Superior temporal gyrus (tissue), 1 donor: ENCODE results near the gene KIF6.
"Not testable (repeated sequence)": the region's sequence is repeated elsewhere in the genome, so short reads cannot be mapped to it uniquely, and the experiment has no call there.

Experiments
- DNase-seq: peaks from one replicate; pipeline ENCODE4 v3.0.0-alpha.2; 2016; ENCODE audit errors: extremely low spot score

The KIF6 gene

GRCh38 chr6:39294899-39295298, 430.3 kb downstream of the KIF6 start:
- no peak for DNase-seq

- no peak for DNase-seq
Measured at GRCh38 chr6:39294133-39294532, 431.1 kb downstream of the KIF6 start.

DNA sequence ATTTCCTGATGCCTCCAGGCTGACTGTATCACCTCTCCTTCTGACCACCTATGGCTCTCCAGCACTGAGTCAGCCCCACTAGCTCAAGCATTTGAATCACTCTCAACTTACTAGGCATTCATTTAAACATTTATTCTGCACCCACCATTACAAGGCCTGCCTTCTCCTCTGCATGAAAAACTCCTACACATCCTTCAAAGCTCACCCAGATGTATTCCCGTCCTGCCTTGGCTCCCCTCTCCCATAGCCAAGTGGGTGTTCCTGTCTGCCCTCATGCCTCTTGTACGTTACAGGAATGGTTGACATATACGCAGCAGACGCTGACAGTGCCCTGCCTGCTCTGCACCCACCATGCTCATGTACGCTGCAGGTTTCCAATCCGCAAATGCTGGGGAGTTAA, 432.6 kb downstream of the KIF6 start:
- DNase-seq, result no peak

DNA sequence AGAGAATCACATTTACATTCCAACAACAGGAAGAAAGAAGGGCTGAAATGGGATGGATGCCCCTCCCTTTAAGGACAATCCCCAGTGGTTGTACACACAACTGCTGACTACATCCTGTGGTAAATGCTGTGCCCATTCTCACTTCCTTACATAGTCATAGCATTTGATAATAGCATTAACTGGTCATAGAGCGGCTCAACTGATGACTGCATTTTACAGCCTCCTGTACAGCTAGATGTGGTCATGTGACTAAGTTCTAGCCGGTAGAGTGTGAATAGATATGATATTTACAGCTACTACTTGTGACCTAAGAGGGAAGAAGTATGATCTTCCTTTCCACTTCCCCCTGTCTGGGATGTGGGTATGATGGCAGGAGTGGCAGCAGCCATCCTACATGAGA, 435.7 kb downstream of the KIF6 start:
- DNase-seq, result no peak

DNA sequence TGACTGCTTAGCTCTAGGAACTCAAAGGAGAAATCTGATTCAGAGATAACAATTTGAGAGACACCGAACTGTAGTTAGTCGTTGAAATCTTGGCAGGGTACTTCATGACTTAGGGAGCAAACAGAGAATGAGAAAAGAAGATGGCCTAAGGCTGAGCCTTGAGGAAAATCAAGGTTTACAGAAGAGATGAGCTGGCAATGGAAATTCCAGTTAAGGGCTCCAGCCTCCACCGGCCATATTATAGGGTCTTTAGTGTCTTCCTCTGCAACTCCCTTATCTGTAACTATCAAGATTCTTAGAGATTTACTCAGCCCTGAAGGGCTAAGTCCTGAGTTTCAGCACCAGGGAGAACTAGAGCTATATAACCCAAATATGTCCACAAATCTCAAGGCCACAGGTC, 437.6 kb downstream of the KIF6 start:
- no peak for DNase-seq

GRCh38 chr6:39286596-39286995, 438.6 kb downstream of the KIF6 start:
- not testable (repeated sequence) for DNase-seq

GRCh38 chr6:39282774-39283173, 442.4 kb downstream of the KIF6 start:
- DNase-seq, result no peak

GRCh38 chr6:39281312-39281980, 443.8 kb downstream of the KIF6 start:
- no peak for DNase-seq

DNA sequence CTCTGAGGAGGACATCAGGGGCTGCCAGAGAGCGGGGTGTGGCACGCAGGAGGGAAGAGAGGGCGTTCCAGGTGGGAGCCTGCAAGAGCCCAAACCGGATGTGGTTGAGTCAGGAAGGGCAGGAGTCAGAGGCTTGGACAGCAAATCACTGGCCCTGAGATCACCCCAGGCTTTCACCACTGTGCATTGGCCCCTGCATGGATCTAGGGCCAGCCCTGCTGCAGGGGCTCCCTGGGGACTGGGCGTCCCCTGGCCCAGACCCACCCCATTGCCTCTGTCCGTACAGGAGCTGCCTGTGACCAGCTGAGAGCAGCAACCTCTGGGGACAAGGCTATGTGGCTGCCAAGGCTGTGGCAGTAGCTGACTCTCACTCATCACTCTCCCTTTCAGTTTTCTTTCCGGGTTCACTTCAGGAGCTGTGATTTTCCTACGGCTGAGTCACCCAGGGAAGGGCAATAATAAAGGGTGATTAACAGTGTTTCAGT, 444.9 kb downstream of the KIF6 start:
- DNase-seq, result no peak
